GM18868 (cell line): ENCODE measurements around the gene RIPOR3.
"Not testable (repeated sequence)": the region's sequence is repeated elsewhere in the genome, so short reads cannot be mapped to it uniquely, and the experiment has no call there.

Experiments used
- ATAC-seq: cut with Tn5 transposase; IDR thresholded peaks from one replicate; pipeline ENCODE4 v1.9.1; 2021; ENCODE audit warnings: mild to moderate bottlenecking, moderate library complexity; ENCODE audit not compliant: unreplicated experiment

The RIPOR3 gene

DNA sequence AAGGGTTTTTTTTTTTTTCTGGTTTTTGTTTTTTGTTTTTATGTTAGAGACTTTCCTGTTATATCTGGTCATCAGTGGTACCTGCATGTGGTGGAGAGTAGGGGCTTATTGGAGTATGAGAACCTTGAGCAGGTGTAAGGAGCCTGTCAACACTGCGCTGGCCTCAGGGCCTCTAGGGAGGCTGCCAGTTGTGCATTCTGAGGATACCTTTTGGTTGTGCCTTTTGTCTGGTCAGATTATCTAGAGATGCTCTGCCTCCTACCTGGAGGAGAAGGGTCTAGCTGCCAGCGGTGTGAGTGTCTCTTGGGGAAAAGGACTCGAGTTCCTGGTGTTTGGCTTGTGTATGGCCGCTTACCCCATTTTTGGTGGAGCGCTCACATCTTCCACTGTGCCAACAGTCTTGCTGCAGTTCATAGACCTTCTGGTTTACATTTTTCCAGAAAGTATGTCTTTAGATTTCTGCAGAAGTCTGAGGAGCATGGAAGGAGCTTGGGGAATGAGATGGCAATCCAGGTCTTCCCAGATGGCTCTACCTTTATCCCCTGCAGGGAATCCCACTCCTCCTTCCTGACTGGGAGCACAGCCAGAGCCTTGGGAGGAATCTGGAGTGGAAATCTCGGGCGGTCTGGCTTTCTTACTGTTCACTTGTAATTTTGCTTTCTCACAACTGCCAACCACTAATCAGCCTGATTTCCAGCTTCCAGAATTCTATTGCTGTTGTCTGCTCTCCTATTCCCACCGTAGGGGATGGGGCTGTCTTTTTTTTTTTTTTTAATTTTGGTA is 131.3 kb downstream of the RIPOR3 start:
- no peak for ATAC-seq

DNA sequence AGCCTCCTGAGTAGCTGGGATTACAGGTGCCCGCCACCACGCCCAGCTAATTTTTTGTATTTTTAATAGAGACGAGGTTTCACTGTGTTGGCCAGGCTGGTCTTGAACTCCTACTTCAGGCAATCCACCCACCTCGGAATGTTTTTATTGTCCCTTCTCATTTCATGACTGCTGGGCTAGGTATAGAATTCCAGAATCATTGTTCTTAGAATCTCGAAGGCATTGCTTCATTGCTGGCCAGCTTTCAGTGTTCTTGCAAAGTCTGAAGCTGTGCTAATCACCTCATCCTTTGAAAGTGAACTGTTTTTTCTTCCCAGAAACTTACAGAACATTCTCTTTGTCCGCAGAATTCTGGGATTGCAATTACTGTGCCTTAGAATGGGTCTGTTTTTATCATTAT is 132.2 kb downstream of the RIPOR3 start:
- no peak for ATAC-seq

DNA sequence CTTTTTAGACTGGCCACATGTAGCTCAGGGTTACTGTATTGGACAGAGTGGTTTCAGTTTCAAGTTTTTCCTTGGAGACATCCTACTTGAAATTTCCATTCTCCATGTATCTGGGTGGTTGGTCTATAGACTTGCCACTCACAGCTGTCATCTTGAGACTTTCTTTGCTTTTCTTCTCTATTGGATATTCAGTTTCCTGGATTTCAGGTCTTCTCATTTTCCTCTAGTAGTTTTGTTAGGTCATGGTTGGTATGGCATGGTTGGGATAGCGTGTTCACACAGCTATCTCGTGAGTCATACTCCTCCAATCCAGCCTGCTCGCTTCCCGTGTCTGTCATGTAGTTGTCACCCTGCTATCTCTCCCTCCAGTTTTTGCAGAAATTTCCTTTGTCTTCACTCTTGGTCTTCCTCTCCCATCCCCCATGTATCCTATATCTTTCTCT is 132.8 kb downstream of the RIPOR3 start:
- no peak for ATAC-seq

DNA sequence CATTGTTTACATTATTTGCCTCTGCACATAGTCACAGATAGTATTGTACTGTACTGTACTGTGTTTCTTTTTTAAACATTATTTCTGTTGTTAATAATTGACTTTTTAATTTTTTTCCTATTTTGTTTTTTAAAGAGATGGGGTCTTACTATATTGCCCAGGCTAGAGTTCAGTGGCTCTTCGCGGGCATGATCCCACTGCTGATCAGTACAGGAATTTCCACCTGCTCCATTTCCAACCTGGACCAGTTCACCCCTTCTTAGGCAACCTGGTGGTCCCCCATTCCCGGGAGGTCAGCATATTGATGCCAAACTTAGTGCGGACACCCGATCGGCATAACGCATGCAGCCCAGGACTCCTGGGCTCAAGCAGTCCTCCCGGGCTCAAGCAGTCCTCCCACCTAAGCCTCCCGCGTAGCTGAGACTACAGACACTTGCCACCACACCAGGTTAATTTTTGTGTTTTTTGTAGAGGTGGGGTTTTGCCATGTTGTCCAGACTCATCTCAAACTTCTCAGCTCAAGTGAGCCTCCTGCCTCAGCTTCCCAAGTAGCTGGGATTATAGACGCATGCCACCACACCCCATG is 133.7 kb downstream of the RIPOR3 start:
- ATAC-seq, result no peak

DNA sequence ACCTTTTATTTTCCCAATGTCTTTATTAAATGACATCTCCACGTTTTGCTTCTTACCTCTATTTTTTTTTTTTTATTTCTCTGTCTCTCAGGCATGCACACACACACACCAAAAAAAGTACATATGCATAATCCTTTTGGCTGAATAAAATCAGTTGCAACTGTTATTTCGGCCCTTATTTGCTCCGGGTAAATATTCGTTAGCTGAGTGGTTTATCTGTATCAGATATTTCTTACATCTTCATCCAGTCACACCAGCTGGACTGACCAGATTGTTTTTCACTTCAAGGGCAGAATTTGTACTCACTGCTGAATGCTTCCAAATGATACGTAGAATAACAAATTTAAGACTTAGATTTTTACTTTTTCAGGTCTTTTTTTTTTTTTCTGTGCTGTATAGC is 135.7 kb downstream of the RIPOR3 start:
- no peak for ATAC-seq

DNA sequence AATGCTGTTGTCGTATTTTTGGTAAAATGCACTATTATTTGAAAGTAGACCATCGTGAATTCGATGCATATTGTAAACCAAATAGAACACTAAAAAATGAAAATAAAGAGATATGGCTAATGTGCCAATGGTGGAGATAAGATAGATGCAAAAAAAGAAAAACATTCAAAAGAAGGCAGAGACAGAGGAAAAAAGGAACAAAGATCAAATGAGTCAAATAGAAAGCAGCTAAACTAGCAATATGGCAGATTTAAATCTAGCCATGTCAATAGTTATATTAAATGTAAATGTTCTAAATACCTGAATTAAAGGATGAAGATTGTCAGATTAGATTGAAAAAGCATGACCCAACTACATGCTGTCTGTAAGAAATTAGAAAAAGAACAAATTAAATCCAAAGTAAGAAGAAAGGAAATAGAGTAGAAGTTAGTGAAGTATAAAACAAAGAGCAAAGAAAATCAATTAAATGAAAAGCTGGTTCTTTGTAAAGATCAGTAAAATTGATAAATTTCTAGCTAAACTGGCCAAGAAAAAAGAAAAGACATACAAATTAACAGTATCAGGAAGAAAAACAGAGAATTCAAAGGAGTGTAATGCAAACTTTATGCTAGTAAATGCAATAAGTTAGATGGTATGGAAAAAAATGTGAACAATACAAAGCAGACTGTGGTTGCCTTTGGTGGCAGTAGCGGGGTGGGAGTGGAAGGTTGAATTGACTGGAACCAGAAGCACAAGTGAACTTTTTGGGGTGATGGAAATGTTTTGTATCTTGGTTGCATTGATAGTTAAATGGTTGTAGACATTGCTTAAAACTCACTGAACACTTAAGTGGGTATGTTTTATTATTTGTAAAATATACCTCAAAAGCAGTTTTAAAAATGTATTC is 136.4 kb downstream of the RIPOR3 start:
- no peak for ATAC-seq

DNA sequence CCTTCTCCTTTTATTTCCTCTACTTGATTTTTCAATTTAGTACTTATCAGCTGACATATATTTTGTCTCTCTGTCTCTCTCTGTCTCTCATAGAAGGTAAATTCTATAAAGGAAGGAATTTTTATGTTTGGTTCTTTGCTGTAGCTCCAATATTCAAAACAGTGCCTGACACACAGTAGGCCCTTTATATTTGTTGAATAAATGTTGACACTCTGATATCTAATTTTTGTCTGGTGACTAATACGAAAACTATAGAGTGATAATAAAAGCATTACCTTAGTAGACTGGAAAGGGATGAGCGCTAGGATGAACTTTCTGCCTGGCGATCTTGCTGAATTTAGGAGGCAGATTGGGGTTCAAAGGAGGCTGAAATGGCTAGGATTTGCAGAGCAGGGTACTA is 138.4 kb downstream of the RIPOR3 start:
- ATAC-seq, result no peak

DNA sequence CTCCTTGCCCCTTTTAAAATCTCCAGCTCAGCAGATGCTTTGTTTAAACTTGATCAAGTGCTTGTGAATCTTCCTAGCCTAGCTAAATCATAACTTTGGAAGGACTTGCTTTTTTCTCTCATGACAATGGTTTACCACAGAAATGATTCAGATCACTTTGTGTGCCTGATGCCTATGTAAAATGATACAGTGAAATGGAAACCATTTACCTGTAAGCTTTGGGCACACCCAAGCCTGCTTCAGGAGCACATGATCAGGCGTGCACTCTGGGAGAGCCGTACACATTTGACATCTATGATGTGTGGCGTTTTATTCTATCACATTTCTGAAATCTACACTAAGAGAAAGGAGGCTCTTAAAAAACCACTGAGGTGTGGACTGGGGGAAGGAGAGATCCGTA is 140.1 kb downstream of the RIPOR3 start:
- ATAC-seq, result no peak

DNA sequence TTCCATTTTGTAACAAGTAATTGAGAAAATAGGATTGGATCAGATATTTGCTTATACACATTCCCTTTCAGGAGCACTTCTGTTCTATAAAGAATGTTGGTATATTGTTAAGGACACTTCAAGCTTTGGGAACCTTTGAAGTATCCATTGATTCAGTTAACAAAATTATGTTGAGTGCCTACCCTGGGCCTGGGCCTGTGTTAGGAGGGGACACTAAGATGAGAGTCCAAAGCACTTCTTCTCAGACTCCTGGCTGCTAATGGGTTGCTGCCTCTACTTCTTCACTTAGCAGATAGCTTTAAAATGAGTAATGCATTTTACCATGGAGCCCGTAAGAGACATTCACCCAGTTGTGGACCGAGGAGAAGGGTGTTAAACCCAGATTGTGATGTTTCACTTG is 140.8 kb downstream of the RIPOR3 start:
- ATAC-seq, result no peak

DNA sequence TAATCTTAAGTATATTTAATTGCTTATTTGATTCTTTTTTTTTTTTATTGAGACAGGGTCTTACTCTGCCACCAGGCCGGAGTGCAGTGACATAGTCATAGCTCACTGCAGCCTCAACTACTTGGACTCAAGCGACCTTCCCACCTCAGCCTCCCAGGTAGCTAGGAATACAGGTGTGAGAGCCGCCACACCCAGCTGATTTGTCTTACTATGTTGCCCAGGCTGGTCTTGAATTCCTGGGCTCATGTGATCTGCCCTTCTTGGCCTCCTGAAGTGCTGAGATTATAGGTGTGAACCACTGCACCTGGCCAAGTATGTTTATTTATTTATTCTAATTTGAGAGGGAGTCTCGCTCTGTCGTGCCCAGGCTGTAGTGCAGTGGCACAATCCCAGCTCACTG is 142.9 kb downstream of the RIPOR3 start:
- ATAC-seq, result no peak

DNA sequence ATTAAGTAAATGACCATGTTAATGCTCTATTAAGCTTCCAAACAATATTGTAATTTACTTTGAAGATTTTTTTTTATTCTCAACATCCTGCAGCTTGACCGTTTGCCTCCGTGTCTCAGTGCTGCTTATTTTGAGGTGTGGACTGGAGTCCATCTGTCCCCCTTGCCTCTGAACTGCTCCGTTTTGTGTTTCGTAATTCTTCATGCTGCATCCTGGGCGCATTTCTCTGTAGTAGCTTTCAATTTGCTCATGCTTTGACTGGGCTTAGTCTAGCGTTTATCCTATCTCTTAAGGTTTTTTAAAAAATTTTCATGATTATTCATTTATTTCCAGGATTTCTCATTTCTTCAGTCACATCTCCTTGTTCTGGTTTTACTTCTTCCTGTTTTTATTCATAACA is 143.4 kb downstream of the RIPOR3 start:
- no peak for ATAC-seq

DNA sequence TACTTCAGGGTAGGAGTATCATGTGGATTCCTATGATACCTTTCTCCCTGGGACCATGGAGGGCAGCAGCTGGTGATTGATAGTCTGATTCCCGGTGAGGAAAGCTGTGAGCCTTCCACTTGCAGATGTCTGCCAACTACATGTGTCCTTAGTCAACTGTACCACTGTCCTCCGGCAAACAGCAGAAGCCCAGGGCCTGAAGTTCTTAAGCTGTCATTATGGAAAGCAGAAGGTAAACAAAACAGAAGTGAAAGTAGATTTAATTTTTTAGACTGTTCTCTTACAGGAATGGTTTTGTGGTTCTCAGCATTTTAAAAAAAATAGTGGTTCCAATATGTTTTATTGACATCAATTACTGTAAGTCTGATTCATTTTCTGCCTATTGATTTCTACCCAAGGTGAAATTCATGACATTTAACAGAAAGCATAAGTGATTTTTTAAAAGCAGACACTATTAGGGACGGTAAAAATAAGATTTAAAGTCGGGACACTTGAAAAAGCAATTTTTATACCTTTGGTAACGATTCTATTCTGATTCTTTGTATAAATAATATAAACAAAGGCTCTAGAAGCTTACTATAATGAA is 144.5 kb downstream of the RIPOR3 start:
- peak; percentile 53 for ATAC-seq

DNA sequence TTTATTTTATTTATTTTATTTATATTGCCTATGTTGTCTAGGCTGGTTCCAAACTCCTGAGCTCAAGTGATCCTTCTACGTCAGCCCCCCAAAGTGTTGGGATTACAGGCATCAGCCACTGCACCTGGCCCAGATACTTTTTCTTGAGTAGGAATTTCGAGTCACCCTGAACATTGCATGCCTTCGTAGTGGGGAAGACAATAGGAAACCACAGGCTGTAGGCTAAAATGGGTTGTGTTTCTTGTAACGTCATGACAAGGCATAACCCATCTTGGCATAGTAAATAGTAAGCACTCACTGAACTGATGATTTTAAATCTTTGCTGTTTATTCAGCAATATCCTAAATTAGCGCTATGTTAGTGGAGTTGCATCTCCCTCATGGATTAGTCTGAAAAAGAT is 146.2 kb downstream of the RIPOR3 start:
- ATAC-seq, result no peak

DNA sequence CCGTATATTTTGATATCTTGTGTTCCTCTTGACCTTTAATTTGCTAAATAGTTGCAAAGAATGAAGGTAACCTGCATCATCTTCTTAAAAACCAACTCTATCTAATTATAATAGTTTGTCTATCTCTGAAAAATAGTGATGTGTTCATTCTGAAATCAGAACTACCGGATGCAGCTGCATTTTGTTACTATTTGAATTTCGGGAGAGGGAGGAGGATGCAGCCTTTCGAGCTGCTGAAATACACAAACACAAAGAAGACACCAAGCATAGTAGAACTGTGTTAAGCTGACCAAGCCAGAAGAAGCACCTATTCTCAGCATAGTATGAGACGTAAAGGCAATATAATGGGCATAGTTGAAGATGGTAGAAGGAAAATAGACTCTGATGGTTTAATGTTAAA is 148.0 kb downstream of the RIPOR3 start:
- no peak for ATAC-seq

DNA sequence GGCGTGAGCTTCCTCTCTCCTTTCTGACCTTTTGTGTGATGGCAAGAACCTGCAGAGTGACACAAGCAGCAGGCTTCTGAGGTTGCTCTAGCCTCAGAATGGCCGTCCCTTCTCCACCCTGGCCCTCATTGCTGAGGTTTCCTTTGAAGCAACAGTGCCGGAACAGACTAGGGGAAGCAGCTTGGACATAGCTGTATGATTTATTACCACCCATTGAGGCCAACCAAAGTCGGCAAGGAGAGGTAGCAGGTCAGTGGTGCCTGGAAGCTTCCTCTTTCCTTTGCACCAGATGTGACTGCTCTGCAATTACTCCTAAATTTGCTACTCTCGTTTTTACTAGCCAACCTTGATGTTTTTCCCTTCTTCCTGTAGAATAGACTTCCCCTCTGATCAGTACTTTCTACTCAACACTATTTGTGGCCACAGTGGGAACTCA is 149.7 kb downstream of the RIPOR3 start:
- peak; percentile 74 for ATAC-seq

DNA sequence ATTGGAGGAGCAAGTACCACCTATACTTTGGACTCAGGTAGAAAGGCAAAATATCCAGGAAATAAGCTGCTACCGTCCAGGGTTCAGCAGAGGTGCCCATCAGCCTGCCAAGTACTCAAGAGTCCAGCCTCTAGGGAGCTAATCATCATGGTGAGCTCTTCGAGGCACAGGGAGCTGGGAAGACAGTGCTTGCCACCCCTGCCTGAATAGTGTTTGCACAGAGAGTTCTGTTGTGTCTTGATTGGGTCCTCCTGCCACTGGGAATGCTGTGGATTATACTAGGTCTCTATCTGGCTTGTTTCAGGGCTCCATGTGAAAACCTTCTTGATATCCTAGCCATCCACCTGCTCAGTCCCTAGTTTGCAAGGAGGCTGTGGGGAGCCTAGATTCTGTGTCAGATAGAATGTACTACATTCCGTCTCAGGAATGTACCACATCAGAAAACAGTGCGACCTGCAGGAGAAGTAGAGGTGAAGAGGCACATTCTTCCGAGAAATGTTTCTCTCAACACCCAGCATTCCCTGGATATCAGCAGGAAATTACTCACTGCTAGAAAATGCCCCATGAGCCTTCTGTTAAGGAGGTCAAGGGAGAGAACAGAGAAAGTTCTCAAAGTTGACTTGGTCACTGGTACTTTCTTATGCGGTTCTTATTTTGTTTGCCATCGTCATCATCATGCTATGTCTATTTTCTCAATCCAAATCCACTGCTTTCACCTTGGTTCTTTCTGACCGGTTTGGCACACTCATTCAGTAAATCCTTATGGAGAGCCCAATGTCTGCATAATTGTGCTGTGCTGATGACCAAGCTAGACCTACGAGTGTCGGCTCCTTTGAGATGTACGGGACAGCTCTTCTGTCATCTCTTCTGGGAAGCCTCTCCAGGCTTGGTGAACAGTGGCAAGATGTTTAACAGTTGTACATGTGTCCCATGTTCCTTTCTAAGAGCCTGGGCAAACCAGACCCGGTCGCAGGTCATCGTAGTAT is 150.4 kb downstream of the RIPOR3 start:
- ATAC-seq, result no peak

DNA sequence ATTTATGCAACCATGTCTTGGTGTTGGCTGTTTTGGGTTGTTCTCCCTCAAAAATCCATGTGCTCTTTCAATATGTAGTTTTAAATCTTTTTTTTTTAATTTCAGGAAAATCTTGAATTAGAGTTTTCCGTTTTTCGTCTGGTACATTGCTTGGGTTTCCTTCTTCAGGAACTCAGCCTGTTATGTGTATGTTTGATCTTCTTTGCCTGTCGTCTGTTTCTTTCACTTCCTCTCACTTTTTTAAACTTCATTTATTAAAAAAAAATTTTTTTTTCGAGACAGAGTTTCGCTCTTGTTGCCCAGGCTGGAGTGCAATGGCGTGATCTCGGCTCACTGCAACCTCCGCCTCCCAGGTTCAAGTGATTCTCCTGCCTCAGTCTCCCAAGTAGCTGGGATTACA is 151.5 kb downstream of the RIPOR3 start:
- not testable (repeated sequence) for ATAC-seq

DNA sequence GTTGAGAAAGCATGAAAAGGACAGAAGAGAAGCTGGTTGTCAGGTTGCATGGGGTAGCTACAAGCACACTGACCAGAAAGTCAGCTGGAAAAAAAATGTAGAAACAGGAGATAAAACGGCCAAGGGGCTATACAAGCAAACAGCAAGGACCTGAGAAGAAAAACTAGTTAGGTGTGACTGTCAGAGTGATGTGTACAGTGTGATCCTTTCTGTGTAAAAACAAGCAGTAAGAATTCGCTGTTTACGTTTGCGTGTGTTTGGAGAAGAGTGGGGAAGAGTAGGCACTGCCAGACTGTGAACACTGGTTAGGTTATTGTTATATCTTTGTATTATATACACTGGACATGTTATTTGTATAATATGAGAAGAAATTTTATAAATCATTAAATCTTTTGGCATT is 153.1 kb downstream of the RIPOR3 start:
- no peak for ATAC-seq

DNA sequence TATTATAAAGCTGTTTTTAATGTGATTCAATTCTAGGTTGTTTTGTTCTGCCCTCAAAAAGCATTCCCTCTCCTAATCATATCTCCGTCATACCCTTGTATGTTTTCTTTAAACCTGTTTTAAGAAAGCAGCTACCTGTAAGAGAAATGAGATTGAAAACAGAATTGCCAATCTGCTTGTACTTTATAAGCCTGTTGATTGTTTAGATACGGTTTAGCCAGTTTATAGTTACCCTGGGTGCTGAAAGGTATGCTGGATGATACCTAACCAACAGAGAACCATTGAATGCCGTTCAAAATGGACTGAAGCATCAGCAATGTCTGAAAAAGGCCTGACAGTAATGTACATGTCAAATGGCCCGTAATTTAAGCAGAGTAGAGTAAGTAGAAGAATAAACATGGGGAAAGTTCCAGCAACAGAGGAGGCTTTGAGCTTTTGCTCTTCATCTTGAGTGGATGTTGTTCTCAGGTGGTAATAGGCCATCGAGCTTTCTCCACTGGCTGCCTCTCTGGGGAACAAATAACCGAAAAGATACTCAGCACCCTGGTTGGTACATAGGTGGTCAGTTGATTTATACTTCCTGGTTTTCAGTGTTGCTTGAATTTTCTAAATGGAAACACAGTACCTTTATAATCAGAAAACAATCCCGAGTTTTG is 153.7 kb downstream of the RIPOR3 start:
- no peak for ATAC-seq

DNA sequence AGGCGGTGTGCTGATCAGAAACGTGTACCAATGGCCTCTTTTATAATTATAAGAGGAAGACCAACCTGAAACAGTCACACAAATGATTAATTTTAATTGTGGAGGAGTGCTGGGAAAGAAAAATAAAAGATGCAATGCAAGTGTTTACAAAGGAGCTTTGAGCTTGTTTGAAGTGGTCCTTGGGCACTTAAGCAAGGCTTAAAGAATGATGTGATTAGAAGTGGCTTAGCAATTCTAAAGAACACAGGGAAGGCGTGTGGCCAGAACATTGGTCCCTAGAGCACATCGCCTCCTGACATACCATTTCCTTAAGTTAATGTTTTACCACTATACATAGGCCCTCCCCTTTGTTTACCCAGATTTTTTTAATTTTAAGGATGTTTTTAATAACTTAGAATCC is 155.0 kb downstream of the RIPOR3 start:
- ATAC-seq, result no peak
